Naive thymus-derived CD8-positive, alpha-beta T cell (primary cell): ENCODE results near the gene FAM234A. TPM values are rescaled to one million over a fixed set of nuclear protein-coding genes. Genes with fewer than 3 reads are reported as not detected.
"Not testable (repeated sequence)": the region's sequence is repeated elsewhere in the genome, so short reads cannot be mapped to it uniquely, and the experiment has no call there.

ENCODE experiments used
- ATAC-seq, 2 donors: fragments of 150-1000 bp; cut with Tn5 transposase in 1 of 2; sonication (Bioruptor Pico), chemical (Tn5 transposase) in 1 of 2; 1 replicate in 1 of 2; 2 replicates in 1 of 2; pipeline ENCODE4 v1.10.0; 2021; ENCODE audit warnings: mild to moderate bottlenecking in 2 of 2, moderate library complexity in 2 of 2
- POLR2A ChIA-PET: fragments of 350-600 bp; sonication (Branson Sonifier 250); formaldehyde crosslinking; loops from one replicate; lab custom pipeline; 2021; ENCODE audit warnings: antibody characterized with exemption; lab: Charles Lee
- DNase-seq, 10 donors: peaks; one replicate each; pipeline versions ENCODE4 v3.0.0 to v3.0.0-alpha.2; 2020 to 2022
- H3K27ac Mint-ChIP-seq, 10 donors: one replicate each; pipeline ENCODE4 v1.8.0; 2020 to 2022; ENCODE audit warnings: mild to moderate bottlenecking in 10 of 10, mixed read lengths in 10 of 10, moderate library complexity in 4 of 10, inconsistent platforms in 1 of 10
- H3K27me3 Mint-ChIP-seq, 5 donors: one replicate each; pipeline ENCODE4 v1.8.0; 2021 to 2022; ENCODE audit warnings: mixed read lengths in 5 of 5
- H3K36me3 Mint-ChIP-seq, 3 donors: one replicate each; pipeline ENCODE4 v1.8.0; 2020 to 2022; ENCODE audit warnings: mixed read lengths in 3 of 3, mild to moderate bottlenecking in 2 of 3, inconsistent platforms in 1 of 3
- H3K4me1 Mint-ChIP-seq, 4 donors: one replicate each; pipeline ENCODE4 v1.8.0; 2021 to 2022; ENCODE audit warnings: mixed read lengths in 4 of 4
- H3K4me3 Mint-ChIP-seq, 10 donors: one replicate each; pipeline ENCODE4 v1.8.0; 2020 to 2022; ENCODE audit warnings: mild to moderate bottlenecking in 10 of 10, mixed read lengths in 10 of 10, moderate library complexity in 6 of 10, inconsistent platforms in 1 of 10
- H3K9me3 Mint-ChIP-seq, 9 donors: one replicate each; pipeline ENCODE4 v1.8.0; 2020 to 2022; ENCODE audit warnings: mixed read lengths in 9 of 9, mild to moderate bottlenecking in 3 of 9, inconsistent platforms in 1 of 9, moderate library complexity in 1 of 9
- polyA plus RNA-seq, 3 donors: library from polyadenylated mRNA; unstranded; fragments of 300-500 nt; fragmentation: Illumina TruSeq; gene quantifications; one replicate each; pipeline ENCODE4 v1.2.3, GENCODE V29; 2021
- total RNA-seq, 8 experiments: library from RNA in 2 of 8; stranded (reverse) in 2 of 8; gene quantifications; one replicate each; pipeline ENCODE4 v1.2.3 and lab custom pipeline; 2021 to 2026

The FAM234A gene
- total and polyA plus RNA-seq, 5 experiments from 2014 or later = 18.8 to 46.5 (median 36.7) TPM

DNA sequence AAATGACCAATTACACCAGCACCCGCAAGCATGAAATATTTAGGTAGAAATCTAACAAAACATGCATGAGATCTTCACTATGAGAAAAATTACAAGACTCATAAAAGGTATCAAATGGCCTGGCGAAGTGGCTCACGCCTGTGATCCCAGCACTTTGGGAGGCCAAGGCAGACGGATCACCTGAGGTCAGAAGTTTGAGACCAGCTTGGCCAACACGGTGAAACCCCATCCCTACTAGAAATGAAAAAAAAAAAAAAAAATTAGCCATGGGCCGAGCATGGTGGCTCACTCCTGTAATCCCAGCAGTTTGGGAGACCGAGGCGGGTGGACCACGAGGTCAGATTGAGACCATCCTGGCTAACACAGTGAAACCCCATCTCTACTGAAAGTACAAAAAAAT, 30.6 kb upstream of the FAM234A start:
- H3K27me3 Mint-ChIP-seq, ATAC-seq, H3K4me1 Mint-ChIP-seq, H3K9me3 Mint-ChIP-seq, H3K27ac Mint-ChIP-seq, POLR2A ChIA-PET, H3K4me3 Mint-ChIP-seq, DNase-seq: not testable (repeated sequence)
- peaks cover 0 to 96% (median 17%) of the 10 kb centered on the region in 3 donors for H3K36me3 Mint-ChIP-seq

DNA sequence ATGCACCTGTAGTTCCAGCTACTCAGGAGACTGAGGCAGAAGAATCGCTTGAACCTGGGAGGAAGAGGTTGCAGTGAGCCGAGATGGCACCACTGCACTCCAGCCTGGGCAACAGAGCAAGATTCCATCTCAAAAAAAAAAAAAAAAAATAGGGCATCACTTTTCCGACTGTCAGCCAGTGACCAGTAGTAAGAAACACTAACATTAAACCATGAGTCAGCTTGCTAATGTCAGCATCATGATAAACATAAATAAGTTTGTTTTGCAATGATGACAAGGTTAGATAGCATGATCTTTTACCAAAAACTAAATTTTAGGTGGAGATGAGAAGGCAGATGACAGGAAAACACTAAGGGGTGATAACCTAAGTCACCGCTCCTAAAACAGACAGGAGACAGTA, 25.3 kb upstream of the FAM234A start:
- not testable (repeated sequence) for H3K27ac Mint-ChIP-seq, ATAC-seq, H3K9me3 Mint-ChIP-seq, DNase-seq, H3K4me3 Mint-ChIP-seq, H3K27me3 Mint-ChIP-seq
- peaks cover 0 to 95% (median 18%) of the 10 kb centered on the region in 3 donors for H3K36me3 Mint-ChIP-seq
- POLR2A ChIA-PET = interaction anchor here (0.7 kb wide), 1 partner anchor 13 kb away, joined by 3 read pairs; no protein-coding TSS in a partner anchor
- H3K4me1 Mint-ChIP-seq = peaks cover 5 to 25% (median 7%) of the 10 kb centered on the region in 4 donors

DNA sequence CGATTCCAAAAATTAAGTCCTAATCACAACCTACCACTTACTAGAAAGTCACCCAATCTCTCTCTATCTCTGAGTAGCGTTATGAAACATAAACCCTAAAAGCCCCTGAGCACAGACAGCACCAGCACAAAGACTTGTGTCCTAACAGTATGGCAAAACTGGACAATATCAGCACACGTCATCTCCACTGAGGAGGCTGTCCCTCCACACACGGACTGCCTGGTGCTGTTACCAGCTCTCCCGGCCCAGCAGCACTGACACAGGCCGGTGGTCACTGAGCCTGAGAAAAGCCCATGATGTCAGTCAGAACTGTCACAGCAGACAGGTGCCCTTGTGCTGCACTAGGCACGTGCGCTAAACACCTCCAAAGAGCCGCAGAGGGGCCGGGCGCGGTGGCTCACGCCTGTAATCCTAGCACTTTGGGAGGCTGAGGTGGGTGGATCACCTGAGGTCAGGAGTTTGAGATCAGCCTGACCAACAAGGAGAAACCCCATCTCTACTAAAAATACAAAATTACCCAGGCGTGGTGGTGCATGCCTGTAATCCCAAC, 22.9 kb upstream of the FAM234A start:
- Mint-ChIP-seq H3K36me3 (peaks cover 0 to 95% (median 13%) of the 10 kb centered on the region in 3 donors), H3K4me1 (peaks cover 7 to 25% (median 8%) of the 10 kb centered on the region in 4 donors)
- POLR2A ChIA-PET = not testable (repeated sequence)

DNA sequence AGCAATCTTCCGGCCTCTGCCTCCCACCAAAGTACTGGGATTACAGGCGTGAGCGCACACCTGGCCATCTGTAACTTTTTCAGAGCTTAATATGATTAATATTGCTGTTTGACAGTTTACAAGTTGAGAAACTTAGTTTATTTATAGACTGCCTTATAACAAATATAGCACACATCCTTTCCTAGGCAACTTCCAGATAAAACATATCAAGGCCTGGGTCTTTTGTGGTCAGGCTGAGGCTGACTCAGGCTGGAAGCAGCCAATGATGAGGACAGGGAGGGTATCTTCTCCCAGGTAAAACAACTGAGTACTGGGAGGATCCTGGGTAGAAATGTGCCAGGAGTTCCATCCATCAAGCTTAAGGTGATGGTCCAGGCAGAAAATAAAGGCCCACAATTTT, 21.6 kb upstream of the FAM234A start:
- POLR2A ChIA-PET = no interaction called here
- Mint-ChIP-seq H3K27ac (peak overlapping the region in 3 of 10 donors; percentile 6 to 66 (median 53)), H3K4me3 (no peak overlapping the region), H3K27me3 (no peaks in the 10 kb centered on the region), H3K4me1 (peaks cover 6 to 25% (median 7%) of the 10 kb centered on the region in 4 donors), H3K36me3 (peaks cover 0 to 96% (median 12%) of the 10 kb centered on the region in 3 donors), H3K9me3 (no peaks in the 10 kb centered on the region)
- DNase-seq (no peak), ATAC-seq (no peak)

More for the DNA sequence above, 22.9 kb upstream of the FAM234A start:
- not testable (repeated sequence) for DNase-seq, H3K4me3 Mint-ChIP-seq, H3K9me3 Mint-ChIP-seq, H3K27me3 Mint-ChIP-seq, ATAC-seq
- peak overlapping the region in 3 of 10 donors; percentile 5 to 77 (median 47) for H3K27ac Mint-ChIP-seq

DNA sequence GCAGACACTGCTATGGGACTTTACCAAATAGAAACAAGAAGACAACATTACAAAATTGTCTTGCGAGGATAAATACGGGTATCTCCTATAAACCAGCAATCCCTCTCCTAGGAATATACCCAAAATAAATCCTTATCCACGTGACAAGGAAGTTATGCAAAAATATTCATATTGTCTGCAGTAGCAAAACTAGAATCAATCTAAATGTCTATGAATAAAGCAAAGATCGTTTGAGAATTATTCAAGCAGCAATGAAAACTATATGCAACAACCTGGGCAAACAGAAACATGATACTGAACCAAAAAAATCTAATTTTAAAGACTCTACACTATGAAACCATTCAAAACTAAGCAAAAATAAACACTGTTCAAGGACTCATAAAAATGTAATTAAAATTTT, 14.6 kb upstream of the FAM234A start:
- Mint-ChIP-seq H3K4me3 (no peak overlapping the region), H3K27ac (no peak overlapping the region), H3K4me1 (peaks cover 4 to 23% (median 9%) of the 10 kb centered on the region in 4 donors), H3K9me3 (no peaks in the 10 kb centered on the region), H3K27me3 (no peaks in the 10 kb centered on the region), H3K36me3 (peaks cover 0 to 92% (median 7%) of the 10 kb centered on the region in 3 donors)
- ATAC-seq (no peak), DNase-seq (no peak)
- POLR2A ChIA-PET = no interaction called here

DNA sequence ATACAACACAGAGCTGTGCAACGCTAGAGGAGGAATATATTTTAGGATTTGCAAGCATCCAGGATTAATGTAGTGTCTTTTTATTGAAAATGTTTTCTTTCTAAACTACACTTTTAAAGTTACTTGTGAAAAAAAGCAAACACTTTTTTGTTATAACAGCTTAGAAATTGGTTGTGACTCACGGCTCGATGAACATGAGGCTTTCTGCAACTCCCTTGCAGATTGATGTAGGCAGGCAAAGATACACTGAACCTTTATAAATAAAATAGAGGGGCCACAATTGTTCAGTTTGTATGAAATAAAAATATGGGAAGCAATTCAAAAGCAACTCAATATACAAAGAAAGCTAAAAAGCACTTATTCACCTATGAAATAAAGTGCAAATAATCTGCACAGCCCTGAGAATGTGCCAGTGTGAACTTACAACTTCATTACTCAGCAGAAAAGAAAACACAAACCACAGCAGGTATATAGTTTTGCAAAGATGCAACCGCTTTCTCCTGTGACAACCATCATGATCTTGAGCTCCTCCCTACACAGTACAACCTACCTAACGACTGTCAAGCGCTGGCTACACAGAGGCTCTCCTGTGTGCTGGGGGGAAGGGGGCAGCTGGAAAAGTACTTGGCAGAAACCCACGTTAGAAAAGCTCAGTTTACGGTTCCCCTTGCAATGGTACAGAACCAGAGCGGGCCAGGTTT, 6.3 kb upstream of the FAM234A start:
- Mint-ChIP-seq H3K27ac (peak overlapping the region; percentile 68 to 98 (median 94)), H3K36me3 (peaks cover 0 to 50% (median 8%) of the 10 kb centered on the region in 3 donors), H3K4me3 (peak overlapping the region; percentile 81 to 92 (median 88)), H3K27me3 (no peaks in the 10 kb centered on the region), H3K9me3 (no peaks in the 10 kb centered on the region), H3K4me1 (peaks cover 9 to 37% (median 29%) of the 10 kb centered on the region in 4 donors)
- DNase-seq (peak in 1 of 10 donors; percentile 18), ATAC-seq (peak in 1 of 2 donors; percentile 20)
- POLR2A ChIA-PET = interaction anchor here (0.6 to 1.8 kb wide), 12 partner anchors 25 to 175 kb away, joined by 3 to 7 read pairs (median 4); partner anchors contain the start of genes AXIN1 and POLR3K

DNA sequence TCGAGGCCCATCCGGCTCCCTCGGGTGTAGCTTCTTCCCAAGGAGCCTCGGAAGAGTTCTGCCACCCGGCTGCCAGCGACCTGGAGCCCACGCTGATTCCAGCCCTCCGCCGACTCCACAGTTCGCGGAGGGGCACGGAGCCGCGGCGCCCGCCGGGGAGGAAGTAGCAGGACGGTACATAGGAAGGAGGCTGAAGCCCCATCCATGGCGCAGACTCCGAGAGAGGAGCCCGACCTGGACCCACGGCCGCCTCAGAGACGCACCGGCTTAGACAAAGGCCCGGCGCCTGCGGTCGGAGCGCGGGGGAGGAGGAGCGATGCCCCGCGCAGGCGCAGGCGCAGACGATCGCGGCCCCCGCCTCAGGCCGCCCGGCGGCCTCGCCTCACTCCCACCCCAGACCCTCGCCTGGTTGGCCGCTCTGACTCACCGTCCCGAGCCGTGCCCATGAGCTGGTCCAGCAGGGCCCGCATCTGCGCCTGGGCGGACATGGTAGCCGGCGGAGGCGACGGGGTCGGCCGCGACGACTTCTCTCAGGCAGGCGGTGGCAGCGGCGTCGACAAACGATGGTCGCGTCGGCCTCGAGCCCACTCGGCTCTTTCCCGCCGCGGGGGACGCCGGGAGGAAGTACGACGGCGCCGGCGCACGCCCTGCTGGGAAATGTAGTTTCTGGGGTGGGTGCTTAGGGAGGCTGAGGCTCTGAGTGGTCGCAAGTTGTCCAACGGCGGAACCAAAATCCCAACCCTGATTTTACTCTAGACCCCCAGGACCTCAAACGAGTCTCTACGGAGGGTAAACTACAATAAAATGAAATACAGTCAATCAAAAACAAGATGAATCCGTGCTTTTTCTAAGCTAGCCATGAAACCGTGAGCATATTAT, 5.5 kb upstream of the FAM234A start, which contains the start of gene LUC7L:
Gene LUC7L (minus strand): TSS at position 598 of the 879 bp plus-strand sequence. CDS start 110 bp downstream, at position 488.
- ATAC-seq (peak; percentile 92), DNase-seq (peak; percentile 80 to 96 (median 84))
- Mint-ChIP-seq H3K4me1 (peaks cover 9 to 35% (median 29%) of the 10 kb centered on the region in 4 donors), H3K27me3 (no peaks in the 10 kb centered on the region), H3K27ac (peak within 1 kb of the TSS; percentile 72 to 98 (median 94)), H3K9me3 (no peaks in the 10 kb centered on the region), H3K36me3 (peaks cover 0 to 42% (median 5%) of the 10 kb centered on the region in 3 donors), H3K4me3 (peak within 1 kb of the TSS; percentile 81 to 92 (median 88))
- POLR2A ChIA-PET = interaction anchor here (0.6 to 1.8 kb wide), 17 partner anchors 10 to 407 kb away, joined by 3 to 7 read pairs (median 4); partner anchors contain the start of genes AXIN1, DECR2, METTL26 and POLR3K

DNA sequence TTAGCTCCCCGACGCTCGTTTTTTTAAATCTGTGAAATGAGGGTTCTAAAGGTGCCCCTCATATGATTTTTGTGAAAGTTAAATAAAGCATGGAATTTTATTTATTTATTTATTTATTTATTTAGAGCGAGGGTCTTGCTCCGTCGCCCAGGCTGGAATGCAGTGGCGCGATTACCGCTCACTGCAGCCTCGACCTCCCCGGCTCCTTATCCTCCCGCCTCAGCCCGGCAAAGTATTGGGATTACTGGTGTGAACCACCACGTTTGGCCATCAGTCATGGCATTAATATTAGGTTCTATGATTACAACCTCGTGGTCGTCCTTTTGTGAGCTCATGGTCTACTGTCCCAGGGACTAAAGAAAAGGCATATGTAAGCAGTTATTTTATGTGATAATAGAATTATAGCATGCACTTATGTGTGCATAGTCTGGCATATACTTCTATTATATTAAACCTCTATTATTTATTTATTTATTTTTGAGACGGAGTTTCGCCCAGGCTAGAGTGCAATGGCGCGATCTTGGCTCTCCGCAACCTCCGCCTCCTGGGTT, 4.8 kb upstream of the FAM234A start:
- Mint-ChIP-seq H3K4me1 (peaks cover 13 to 39% (median 32%) of the 10 kb centered on the region in 4 donors), H3K4me3 (peak overlapping the region; percentile 12 to 88 (median 78)), H3K9me3 (no peaks in the 10 kb centered on the region), H3K36me3 (peaks cover 0 to 35% (median 5%) of the 10 kb centered on the region in 3 donors), H3K27ac (peak overlapping the region; percentile 62 to 96 (median 86)), H3K27me3 (no peaks in the 10 kb centered on the region)
- DNase-seq = no peak
- ATAC-seq = no peak
- POLR2A ChIA-PET = interaction anchor here (0.6 to 1.8 kb wide), 13 partner anchors 10 to 407 kb away, joined by 3 to 6 read pairs (median 4); partner anchors contain the start of genes AXIN1, DECR2 and METTL26

DNA sequence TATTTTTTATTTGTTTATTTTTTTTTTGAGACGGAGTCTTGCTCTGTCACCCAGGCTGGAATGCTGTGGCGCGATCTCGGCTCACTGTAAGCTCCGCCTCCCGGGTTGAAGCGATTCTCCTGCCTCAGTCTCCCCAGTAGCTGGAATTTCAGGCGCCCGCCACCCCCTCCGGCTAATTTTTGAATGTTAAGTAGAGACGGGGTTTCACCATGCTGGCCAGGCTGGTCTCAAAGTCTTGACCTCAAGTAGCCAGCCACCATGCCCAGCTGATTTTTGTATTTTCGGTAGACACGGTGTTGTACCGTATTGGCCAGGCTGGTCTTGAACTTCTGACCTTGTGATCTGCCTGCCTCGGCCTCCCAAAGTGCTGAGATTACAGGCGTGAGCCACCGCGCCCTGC, 4.3 kb upstream of the FAM234A start:
- ATAC-seq, DNase-seq, H3K9me3 Mint-ChIP-seq, H3K27me3 Mint-ChIP-seq: not testable (repeated sequence)
- peak overlapping the region in 3 of 10 donors; percentile 19 to 85 (median 32) for H3K4me3 Mint-ChIP-seq
- peak overlapping the region in 3 of 10 donors; percentile 20 to 24 (median 21) for H3K27ac Mint-ChIP-seq
- H3K36me3 Mint-ChIP-seq = peaks cover 0 to 31% (median 5%) of the 10 kb centered on the region in 3 donors
- POLR2A ChIA-PET = interaction anchor here (0.8 to 1.8 kb wide), 6 partner anchors 9 to 171 kb away, joined by 3 to 6 read pairs (median 4); partner anchors contain the start of gene DECR2
- peaks cover 17 to 44% (median 36%) of the 10 kb centered on the region in 4 donors for H3K4me1 Mint-ChIP-seq

DNA sequence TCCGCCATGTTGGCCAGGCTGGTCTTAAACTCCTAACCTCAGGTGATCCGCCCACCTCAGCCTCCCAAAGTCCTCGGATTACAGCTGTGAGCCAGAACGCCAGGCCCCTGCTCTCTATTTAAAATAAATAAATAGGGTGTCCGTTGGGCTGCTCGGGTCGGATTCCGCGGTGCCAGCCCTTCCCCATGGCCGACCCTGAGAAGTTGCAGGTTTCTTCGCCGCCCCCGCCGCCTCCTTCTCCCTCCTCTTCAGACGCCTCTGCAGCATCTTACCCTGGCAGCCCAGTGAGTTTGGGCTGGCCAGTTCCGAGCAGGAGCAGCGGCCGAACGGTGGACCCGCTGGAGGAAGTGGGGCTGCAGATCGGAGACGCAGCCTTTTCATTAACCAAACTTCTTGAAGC, 3.7 kb upstream of the FAM234A start:
- peaks cover 0 to 25% (median 3%) of the 10 kb centered on the region in 3 donors for H3K36me3 Mint-ChIP-seq
- H3K27ac Mint-ChIP-seq = peak overlapping the region in 2 of 10 donors; percentile 21 to 24
- peaks cover 18 to 45% (median 40%) of the 10 kb centered on the region in 4 donors for H3K4me1 Mint-ChIP-seq
- DNase-seq (no peak), ATAC-seq (no peak)
- POLR2A ChIA-PET = interaction anchor here (0.6 to 1.4 kb wide), 3 partner anchors 73 to 140 kb away, joined by 3 to 4 read pairs (median 3); no protein-coding TSS in a partner anchor
- no peaks in the 10 kb centered on the region for H3K27me3 Mint-ChIP-seq
- H3K9me3 Mint-ChIP-seq = no peaks in the 10 kb centered on the region
- H3K4me3 Mint-ChIP-seq = peak overlapping the region in 2 of 10 donors; percentile 12 to 45

DNA sequence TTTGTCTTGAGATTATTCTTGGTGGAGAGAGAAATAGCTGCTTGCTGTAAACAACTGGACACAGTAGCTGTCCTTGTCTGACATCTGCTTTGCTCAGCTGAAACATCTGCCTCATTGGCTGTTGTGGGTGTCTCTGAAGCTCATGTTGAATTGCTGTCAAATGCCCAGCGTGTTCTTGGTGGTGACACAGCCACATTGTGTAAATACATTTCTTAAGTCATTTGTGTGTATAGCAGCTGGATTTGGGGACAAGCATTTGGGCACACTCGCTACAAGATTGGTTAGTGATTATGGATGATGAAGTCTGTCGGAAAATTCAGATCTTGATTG, 5.3 kb downstream of the FAM234A start:
- no peak for DNase-seq
- Mint-ChIP-seq H3K27ac (peak overlapping the region in 2 of 10 donors; percentile 1 to 19), H3K27me3 (no peaks in the 10 kb centered on the region), H3K4me3 (no peak overlapping the region), H3K9me3 (no peaks in the 10 kb centered on the region), H3K4me1 (peaks cover 9 to 44% (median 22%) of the 10 kb centered on the region in 4 donors), H3K36me3 (peaks cover 0 to 17% (median 0%) of the 10 kb centered on the region in 3 donors)
- no peak for ATAC-seq
- POLR2A ChIA-PET = interaction anchor here (0.9 kb wide), 1 partner anchor 10 kb away, joined by 3 read pairs; no protein-coding TSS in a partner anchor
